Measurements from ENCODE around the gene GALNT17.

- TF ChIP-seq MAX (IDR thresholded peaks at IDR 0.05) (no peak), FOXM1 (IDR thresholded peaks at IDR 0.05; ENCODE audit: borderline replicate concordance, low read depth) (no peak), TAF1 (IDR thresholded peaks at IDR 0.05; ENCODE audit: low read depth) (no peak), EGR1 (IDR thresholded peaks at IDR 0.05) (no peak), RAD21 (IDR thresholded peaks at IDR 0.05; ENCODE audit: low read depth) (no peak), EP300 (IDR thresholded peaks at IDR 0.05; ENCODE audit: borderline replicate concordance) (no peak), CREB1 (IDR thresholded peaks at IDR 0.05; ENCODE audit: low read depth) (no peak), YY1 (IDR thresholded peaks at IDR 0.05; ENCODE audit: low read depth) (no peak), REST (IDR thresholded peaks at IDR 0.05; ENCODE audit: low read depth) (no peak), CEBPB (IDR thresholded peaks at IDR 0.05) (no peak)
Observed at GRCh38 chr7:71479231-71479630, 347.3 kb downstream of the GALNT17 start.
